Breast epithelium (tissue), 3 donors: ENCODE data around the gene CACNA1E.

Source experiments
- CTCF ChIP-seq, 3 donors: fragments of 450-650 bp; IDR thresholded peaks; one replicate each; pipeline ENCODE4 v1.5.1; 2016 to 2017; ENCODE audit warnings: antibody characterized with exemption in 3 of 3, mild to moderate bottlenecking in 3 of 3, moderate library complexity in 3 of 3
- POLR2A ChIP-seq: fragments of 450-650 bp; IDR thresholded peaks from one replicate; pipeline ENCODE4 v1.6.1; 2016; ENCODE audit warnings: antibody characterized with exemption, mild to moderate bottlenecking, moderate library complexity
- POLR2AphosphoS5 ChIP-seq, 3 donors: sonication (generic); formaldehyde crosslinking; IDR thresholded peaks; one replicate each; pipeline ENCODE4 v1.6.1; 2017; ENCODE audit warnings: antibody characterized with exemption in 3 of 3

GRCh38 chr1:181448461-181448860 is 34.9 kb upstream of the CACNA1E start:
- TF ChIP-seq CTCF (IDR thresholded peaks at IDR 0.05) (no peak), POLR2AphosphoS5 (IDR thresholded peaks at IDR 0.05) (no peak), POLR2A (no peak)
